ENCODE data around the gene RSAD1. TPM values are rescaled to one million over a fixed set of nuclear protein-coding genes. Genes with fewer than 3 reads are reported as not detected.

RSAD1 gene
- total RNA-seq, 1 donor from 2014 or later = 25.9 TPM

DNA sequence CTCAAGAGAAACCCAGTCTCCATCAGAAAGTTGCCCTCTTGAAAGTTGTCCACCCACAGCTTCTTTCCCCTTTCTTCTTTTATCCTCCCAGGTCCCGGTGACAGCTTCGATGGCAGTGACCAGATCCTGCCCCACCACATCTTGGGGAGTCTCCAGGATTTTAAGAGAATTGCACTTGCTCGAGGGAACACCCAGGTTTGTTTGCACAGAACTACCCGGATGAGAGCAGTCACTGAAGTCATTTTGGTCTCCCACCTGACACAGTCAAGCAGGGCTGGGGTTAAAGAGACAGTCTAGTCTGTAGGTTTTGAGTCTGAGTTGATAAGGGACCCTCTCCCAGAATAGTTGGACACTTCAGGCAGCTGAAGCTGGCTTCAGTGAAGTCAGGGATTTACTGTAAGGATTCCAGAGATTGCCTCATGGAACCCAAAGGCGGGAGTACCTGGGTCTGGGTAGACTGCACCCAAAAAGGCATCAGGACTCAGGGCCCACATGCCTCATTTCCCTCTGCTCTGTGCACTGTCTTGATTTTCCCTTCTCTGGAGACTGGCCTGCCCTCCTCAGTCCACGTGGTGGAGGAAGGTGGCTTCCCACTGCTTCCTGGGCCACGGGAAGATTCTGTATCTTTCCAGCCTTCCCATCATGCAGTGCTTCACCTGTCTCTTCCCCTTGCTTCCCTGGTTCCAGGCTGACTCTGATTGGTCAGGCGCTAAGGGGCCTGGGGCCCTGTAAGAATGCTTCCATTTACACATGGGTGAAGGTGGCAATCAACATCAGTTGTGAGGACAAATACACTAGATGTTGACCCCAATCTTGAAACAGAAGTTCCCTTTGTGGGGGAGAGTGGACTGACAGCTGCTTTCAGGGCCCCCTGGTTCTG lies 39.1 kb downstream of the RSAD1 start:
- H3K4me1 Mint-ChIP-seq (ENCODE audit: unreplicated experiment) = peaks cover 7% of the 10 kb centered on the region
- TF ChIP-seq, protein P1, sequence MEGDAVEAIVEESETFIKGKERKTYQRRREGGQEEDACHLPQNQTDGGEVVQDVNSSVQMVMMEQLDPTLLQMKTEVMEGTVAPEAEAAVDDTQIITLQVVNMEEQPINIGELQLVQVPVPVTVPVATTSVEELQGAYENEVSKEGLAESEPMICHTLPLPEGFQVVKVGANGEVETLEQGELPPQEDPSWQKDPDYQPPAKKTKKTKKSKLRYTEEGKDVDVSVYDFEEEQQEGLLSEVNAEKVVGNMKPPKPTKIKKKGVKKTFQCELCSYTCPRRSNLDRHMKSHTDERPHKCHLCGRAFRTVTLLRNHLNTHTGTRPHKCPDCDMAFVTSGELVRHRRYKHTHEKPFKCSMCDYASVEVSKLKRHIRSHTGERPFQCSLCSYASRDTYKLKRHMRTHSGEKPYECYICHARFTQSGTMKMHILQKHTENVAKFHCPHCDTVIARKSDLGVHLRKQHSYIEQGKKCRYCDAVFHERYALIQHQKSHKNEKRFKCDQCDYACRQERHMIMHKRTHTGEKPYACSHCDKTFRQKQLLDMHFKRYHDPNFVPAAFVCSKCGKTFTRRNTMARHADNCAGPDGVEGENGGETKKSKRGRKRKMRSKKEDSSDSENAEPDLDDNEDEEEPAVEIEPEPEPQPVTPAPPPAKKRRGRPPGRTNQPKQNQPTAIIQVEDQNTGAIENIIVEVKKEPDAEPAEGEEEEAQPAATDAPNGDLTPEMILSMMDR (IDR thresholded peaks at IDR 0.05; ENCODE audit: unreplicated experiment) = no peak
- no peak overlapping the region for H3K27ac Mint-ChIP-seq (ENCODE audit: unreplicated experiment)
- no peaks in the 10 kb centered on the region for H3K36me3 Mint-ChIP-seq (ENCODE audit: low read depth, unreplicated experiment)
- DNase-seq (ENCODE audit: low spot score) = no peak
- no peaks in the 10 kb centered on the region for H3K27me3 Mint-ChIP-seq (ENCODE audit: unreplicated experiment)
- H3K4me3 Mint-ChIP-seq (ENCODE audit: unreplicated experiment) = no peak overlapping the region
- no peaks in the 10 kb centered on the region for H3K9me3 Mint-ChIP-seq (ENCODE audit: unreplicated experiment)

DNA sequence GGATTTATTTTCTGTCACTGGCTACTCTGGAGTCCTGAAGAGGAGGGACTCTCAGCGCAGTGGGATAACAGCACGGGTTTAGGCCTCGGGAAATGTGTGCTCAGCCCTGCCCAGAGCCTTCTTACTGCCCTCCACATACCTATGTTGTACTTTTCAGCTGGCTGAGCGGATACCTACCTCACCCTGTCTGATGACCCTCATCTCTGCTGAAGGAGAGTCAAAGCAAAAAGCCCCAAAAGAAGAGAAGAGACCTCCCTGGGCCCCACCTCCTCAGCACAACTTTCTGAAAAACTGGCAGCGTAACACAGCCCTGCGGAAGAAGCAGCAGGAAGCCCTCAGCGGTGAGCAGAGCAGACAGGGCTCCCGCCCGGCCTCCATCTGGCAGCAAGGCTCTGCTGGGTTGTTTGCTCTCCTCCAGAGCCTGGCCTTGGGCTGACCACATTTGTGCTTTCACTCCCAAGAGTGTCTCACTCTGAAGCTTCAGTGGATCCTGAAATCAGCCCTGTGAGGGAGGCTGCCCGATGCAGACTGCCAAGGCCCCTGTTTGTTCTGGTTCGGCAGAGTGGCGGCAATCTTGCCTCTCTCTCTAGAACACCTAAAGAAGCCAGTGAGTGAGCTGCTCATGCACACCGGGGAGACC lies 39.8 kb downstream of the RSAD1 start:
- TF ChIP-seq, protein P1 (IDR thresholded peaks at IDR 0.05; ENCODE audit: unreplicated experiment) = no peak

DNA sequence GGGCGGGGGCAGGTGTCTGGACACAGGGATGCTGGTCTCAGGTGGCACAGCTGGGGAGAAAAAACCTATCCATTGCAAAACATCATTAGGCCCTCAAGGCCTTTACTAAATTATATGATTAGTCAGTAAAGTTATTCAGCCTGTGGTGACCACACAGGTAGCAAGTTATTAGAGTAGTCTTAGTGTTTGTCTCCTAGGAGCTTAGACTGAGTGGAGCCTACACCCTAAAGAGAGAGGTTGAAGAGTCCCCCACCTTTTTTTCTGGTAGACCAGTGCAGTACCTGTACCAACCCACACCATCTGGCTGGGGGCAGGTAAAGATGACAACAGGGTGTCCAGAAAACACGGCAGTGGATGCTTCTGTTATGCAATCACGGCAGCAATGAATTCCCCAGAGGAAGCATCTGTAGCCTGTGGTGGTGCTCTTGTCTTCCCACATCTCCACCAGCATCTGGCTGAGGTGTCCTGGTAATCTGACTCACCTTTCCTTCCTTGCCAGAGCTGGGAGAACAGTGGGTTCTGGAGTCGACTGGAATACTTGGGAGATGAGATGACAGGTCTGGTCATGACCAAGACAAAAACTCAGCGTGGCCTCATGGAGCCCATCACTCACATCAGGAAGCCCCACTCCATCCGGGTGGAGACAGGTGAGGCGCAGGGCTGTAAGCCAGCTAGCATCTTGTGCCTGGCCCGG lies 40.6 kb downstream of the RSAD1 start:
- no peaks in the 10 kb centered on the region for H3K27me3 Mint-ChIP-seq (ENCODE audit: unreplicated experiment)
- H3K27ac Mint-ChIP-seq (ENCODE audit: unreplicated experiment) = no peak overlapping the region
- H3K4me3 Mint-ChIP-seq (ENCODE audit: unreplicated experiment) = no peak overlapping the region
- H3K4me1 Mint-ChIP-seq (ENCODE audit: unreplicated experiment) = peaks cover 20% of the 10 kb centered on the region
- TF ChIP-seq, protein P1 (IDR thresholded peaks at IDR 0.05; ENCODE audit: unreplicated experiment) = no peak
- no peaks in the 10 kb centered on the region for H3K36me3 Mint-ChIP-seq (ENCODE audit: low read depth, unreplicated experiment)
- no peaks in the 10 kb centered on the region for H3K9me3 Mint-ChIP-seq (ENCODE audit: unreplicated experiment)
- DNase-seq (ENCODE audit: low spot score) = no peak

More for the DNA sequence above, 39.8 kb downstream of the RSAD1 start:
- Mint-ChIP-seq H3K9me3 (ENCODE audit: unreplicated experiment) (no peaks in the 10 kb centered on the region), H3K36me3 (ENCODE audit: low read depth, unreplicated experiment) (no peaks in the 10 kb centered on the region), H3K27ac (ENCODE audit: unreplicated experiment) (no peak overlapping the region), H3K4me3 (ENCODE audit: unreplicated experiment) (no peak overlapping the region), H3K4me1 (ENCODE audit: unreplicated experiment) (peaks cover 13% of the 10 kb centered on the region), H3K27me3 (ENCODE audit: unreplicated experiment) (no peaks in the 10 kb centered on the region)
- no peak for DNase-seq (ENCODE audit: low spot score)

- Mint-ChIP-seq H3K9me3 (ENCODE audit: unreplicated experiment) (no peaks in the 10 kb centered on the region), H3K4me3 (ENCODE audit: unreplicated experiment) (no peak overlapping the region), H3K27me3 (ENCODE audit: unreplicated experiment) (peaks cover 2% of the 10 kb centered on the region), H3K36me3 (ENCODE audit: low read depth, unreplicated experiment) (no peaks in the 10 kb centered on the region), H3K4me1 (ENCODE audit: unreplicated experiment) (peaks cover 25% of the 10 kb centered on the region), H3K27ac (ENCODE audit: unreplicated experiment) (no peak overlapping the region)
- no peak for DNase-seq (ENCODE audit: low spot score)
- TF ChIP-seq, protein P1 (IDR thresholded peaks at IDR 0.05; ENCODE audit: unreplicated experiment) = no peak
Observed at GRCh38 chr17:50520483-50520882, 41.8 kb downstream of the RSAD1 start.
